OCI-LY1 (cell line): Measurements from ENCODE around the gene SCAPER.

Experiments
- H2AFZ ChIP-seq: fragments of 200-600 bp; sonication (generic), shearing (Covaris generic); 2 replicates; pipeline ENCODE4 v1.6.0; 2014; ENCODE audit warnings: antibody characterized with exemption, mild to moderate bottlenecking, low read length
- H3F3A ChIP-seq: fragments of 200-600 bp; sonication (generic), shearing (Covaris generic); 2 replicates; pipeline ENCODE4 v1.6.0; 2014; ENCODE audit warnings: mild to moderate bottlenecking, antibody characterized with exemption, low read length, moderate library complexity; ENCODE audit not compliant: insufficient read depth
- H3K27ac ChIP-seq: fragments of 200-600 bp; sonication (generic); 2 replicates; pipeline ENCODE4 v1.5.1; 2014; ENCODE audit warnings: low read length, mixed run types, mild to moderate bottlenecking, low read depth; ENCODE audit not compliant: poor library complexity, severe bottlenecking
- H3K27me3 ChIP-seq: fragments of 200-600 bp; sonication (generic); 2 replicates; pipeline ENCODE4 v1.6.0; 2014; ENCODE audit warnings: antibody characterized with exemption, mild to moderate bottlenecking, low read length, moderate library complexity; ENCODE audit not compliant: insufficient read depth
- H3K36me3 ChIP-seq: fragments of 200-600 bp; sonication (generic); 2 replicates; pipeline ENCODE4 v1.6.1; 2014; ENCODE audit warnings: mild to moderate bottlenecking, antibody characterized with exemption, low read length, moderate library complexity, mixed read lengths; ENCODE audit not compliant: insufficient read depth
- H3K4me1 ChIP-seq: fragments of 200-600 bp; sonication (generic); 2 replicates; pipeline ENCODE4 v1.5.1; 2014; ENCODE audit warnings: mild to moderate bottlenecking, low read length, moderate library complexity; ENCODE audit not compliant: insufficient read depth, severe bottlenecking
- H3K4me2 ChIP-seq: fragments of 200-600 bp; sonication (generic), shearing (Covaris generic); 2 replicates; pipeline ENCODE4 v1.6.1; 2014; ENCODE audit warnings: low read length
- H3K4me3 ChIP-seq: fragments of 200-600 bp; sonication (generic); 2 replicates; pipeline ENCODE4 v1.5.1; 2014; ENCODE audit warnings: low read length, low read depth, mild to moderate bottlenecking, mixed read lengths; ENCODE audit not compliant: poor library complexity, severe bottlenecking
- H3K79me2 ChIP-seq: fragments of 200-600 bp; shearing (Covaris generic); 2 replicates; pipeline ENCODE4 v1.6.1; 2016; ENCODE audit warnings: mixed run types, low read length, mixed read lengths; ENCODE audit not compliant: insufficient read depth
- H3K9ac ChIP-seq: fragments of 200-600 bp; sonication (generic), shearing (Covaris generic); 2 replicates; pipeline ENCODE4 v1.6.1; 2014; ENCODE audit warnings: mild to moderate bottlenecking, low read length, mixed read lengths
- H3K9me2 ChIP-seq: fragments of 200-600 bp; sonication (generic), shearing (Covaris generic); 2 replicates; pipeline ENCODE4 v1.6.1; 2014; ENCODE audit warnings: low read depth, mild to moderate bottlenecking, low read length, mixed read lengths
- H3K9me3 ChIP-seq: fragments of 200-600 bp; shearing (Covaris generic); 2 replicates; pipeline ENCODE4 v1.6.1; 2014; ENCODE audit warnings: low read length, mixed read lengths
- H4K20me1 ChIP-seq: fragments of 200-600 bp; sonication (generic), shearing (Covaris generic); 2 replicates; pipeline ENCODE4 v1.6.0; 2016; ENCODE audit warnings: mild to moderate bottlenecking, low read length; ENCODE audit not compliant: insufficient read depth
- EZH2 ChIP-seq: fragments of 200-600 bp; sonication (generic), shearing (Covaris generic); IDR thresholded peaks from 2 replicates; pipeline ENCODE4 v1.8.0; 2017; ENCODE audit warnings: borderline replicate concordance, mixed run types, mild to moderate bottlenecking, antibody characterized with exemption, low read length, moderate library complexity, mixed read lengths
- TF ChIP-seq, protein P1 (sequence below): fragments of 200-600 bp; sonication (generic), shearing (Covaris generic); IDR thresholded peaks from 2 replicates; pipeline ENCODE4 v1.5.1; 2017; ENCODE audit warnings: mild to moderate bottlenecking, antibody characterized with exemption, low read length, moderate library complexity, mixed read lengths

SCAPER gene

DNA sequence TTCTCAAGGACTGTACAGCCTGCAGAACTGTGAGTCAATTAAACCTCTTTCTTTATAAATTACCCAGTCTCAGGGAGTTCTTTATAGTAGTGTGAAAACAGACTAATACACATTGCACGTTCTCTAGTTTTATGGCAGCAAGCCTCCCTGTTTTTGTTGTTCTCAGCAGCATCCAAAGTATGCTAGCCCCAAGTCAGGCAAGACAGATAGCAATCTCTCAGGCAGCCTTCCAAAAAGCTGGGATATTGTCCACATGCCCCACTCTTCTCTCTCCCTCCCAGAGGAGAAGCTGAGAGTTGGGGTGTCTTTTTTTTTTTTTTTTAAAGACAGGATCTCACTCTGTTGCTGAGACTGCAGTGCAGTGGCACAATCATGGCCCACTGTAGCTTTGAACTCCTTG lies 438.0 kb downstream of the SCAPER start:
- H3K9me3 ChIP-seq, result no peaks in the 10 kb centered on the region
- no peak overlapping the region for H3K9ac ChIP-seq
- H4K20me1 ChIP-seq, result no peaks in the 10 kb centered on the region
- TF ChIP-seq, protein P1, sequence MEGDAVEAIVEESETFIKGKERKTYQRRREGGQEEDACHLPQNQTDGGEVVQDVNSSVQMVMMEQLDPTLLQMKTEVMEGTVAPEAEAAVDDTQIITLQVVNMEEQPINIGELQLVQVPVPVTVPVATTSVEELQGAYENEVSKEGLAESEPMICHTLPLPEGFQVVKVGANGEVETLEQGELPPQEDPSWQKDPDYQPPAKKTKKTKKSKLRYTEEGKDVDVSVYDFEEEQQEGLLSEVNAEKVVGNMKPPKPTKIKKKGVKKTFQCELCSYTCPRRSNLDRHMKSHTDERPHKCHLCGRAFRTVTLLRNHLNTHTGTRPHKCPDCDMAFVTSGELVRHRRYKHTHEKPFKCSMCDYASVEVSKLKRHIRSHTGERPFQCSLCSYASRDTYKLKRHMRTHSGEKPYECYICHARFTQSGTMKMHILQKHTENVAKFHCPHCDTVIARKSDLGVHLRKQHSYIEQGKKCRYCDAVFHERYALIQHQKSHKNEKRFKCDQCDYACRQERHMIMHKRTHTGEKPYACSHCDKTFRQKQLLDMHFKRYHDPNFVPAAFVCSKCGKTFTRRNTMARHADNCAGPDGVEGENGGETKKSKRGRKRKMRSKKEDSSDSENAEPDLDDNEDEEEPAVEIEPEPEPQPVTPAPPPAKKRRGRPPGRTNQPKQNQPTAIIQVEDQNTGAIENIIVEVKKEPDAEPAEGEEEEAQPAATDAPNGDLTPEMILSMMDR, result no peak
- no peak for TF ChIP-seq EZH2
- no peak overlapping the region for H3K4me3 ChIP-seq
- no peak overlapping the region for H2AFZ ChIP-seq
- no peaks in the 10 kb centered on the region for H3K4me1 ChIP-seq
- H3K79me2 ChIP-seq, result no peaks in the 10 kb centered on the region
- H3K36me3 ChIP-seq, result no peaks in the 10 kb centered on the region
- H3K27me3 ChIP-seq, result no peaks in the 10 kb centered on the region
- no peak overlapping the region for H3K4me2 ChIP-seq
- no peaks in the 10 kb centered on the region for H3K9me2 ChIP-seq
- H3F3A ChIP-seq, result no peaks in the 10 kb centered on the region
- H3K27ac ChIP-seq, result no peak overlapping the region

DNA sequence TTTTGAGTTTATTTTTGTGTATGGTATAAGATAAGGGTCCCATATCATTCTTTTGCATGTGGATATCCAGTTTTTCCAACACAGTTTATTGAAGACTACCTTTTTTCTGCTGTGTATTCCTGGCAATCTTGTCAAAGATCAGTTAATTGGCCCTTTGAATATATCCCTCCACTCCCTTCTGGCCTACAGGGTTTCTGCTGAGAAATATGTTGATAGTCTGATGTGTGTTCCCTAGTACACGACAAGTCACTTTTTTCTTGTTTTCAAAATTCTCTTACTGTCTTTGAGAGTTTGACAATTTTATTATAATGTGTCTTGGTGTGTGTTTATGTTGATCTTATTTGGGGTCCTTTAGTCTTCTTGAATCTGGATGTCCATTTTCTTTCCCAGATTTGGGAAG lies 439.4 kb downstream of the SCAPER start:
- no peaks in the 10 kb centered on the region for H3F3A ChIP-seq
- H3K4me3 ChIP-seq, result no peak overlapping the region
- H3K9me3 ChIP-seq, result no peaks in the 10 kb centered on the region
- no peaks in the 10 kb centered on the region for H3K4me1 ChIP-seq
- no peak overlapping the region for H3K4me2 ChIP-seq
- H3K27ac ChIP-seq, result no peak overlapping the region
- H3K79me2 ChIP-seq, result no peaks in the 10 kb centered on the region
- no peak overlapping the region for H2AFZ ChIP-seq
- no peaks in the 10 kb centered on the region for H3K27me3 ChIP-seq
- H3K36me3 ChIP-seq, result no peaks in the 10 kb centered on the region
- H4K20me1 ChIP-seq, result no peaks in the 10 kb centered on the region
- no peaks in the 10 kb centered on the region for H3K9me2 ChIP-seq
- no peak overlapping the region for H3K9ac ChIP-seq
- no peak for TF ChIP-seq EZH2
- TF ChIP-seq, protein P1, result no peak

DNA sequence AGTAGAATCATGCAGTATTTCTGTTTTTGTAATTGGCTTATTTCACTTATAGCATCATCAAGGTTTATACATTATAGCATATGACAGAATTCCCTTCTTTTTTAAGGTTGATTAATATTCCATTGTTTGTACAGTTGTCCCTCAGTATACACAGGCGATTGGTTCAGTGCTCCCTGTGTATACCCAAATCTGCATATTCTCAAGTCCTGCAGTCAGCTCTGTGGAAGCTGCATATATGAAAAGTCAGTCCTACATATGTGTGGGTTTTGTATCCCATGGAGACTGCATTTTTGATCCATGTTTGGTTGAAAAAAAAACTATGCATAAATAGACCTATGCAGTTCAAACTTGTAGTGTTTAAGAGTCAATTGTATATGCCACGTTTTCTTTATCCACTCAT lies 440.9 kb downstream of the SCAPER start:
- H3K36me3 ChIP-seq, result no peaks in the 10 kb centered on the region
- no peak overlapping the region for H3K4me3 ChIP-seq
- H3K9me2 ChIP-seq, result no peaks in the 10 kb centered on the region
- no peak overlapping the region for H3K9ac ChIP-seq
- H3K27ac ChIP-seq, result no peak overlapping the region
- H3K4me2 ChIP-seq, result no peak overlapping the region
- no peaks in the 10 kb centered on the region for H4K20me1 ChIP-seq
- H2AFZ ChIP-seq, result no peak overlapping the region
- no peaks in the 10 kb centered on the region for H3K9me3 ChIP-seq
- H3F3A ChIP-seq, result no peaks in the 10 kb centered on the region
- no peaks in the 10 kb centered on the region for H3K4me1 ChIP-seq
- H3K79me2 ChIP-seq, result no peaks in the 10 kb centered on the region
- TF ChIP-seq EZH2, result no peak
- TF ChIP-seq, protein P1, result no peak
- H3K27me3 ChIP-seq, result no peaks in the 10 kb centered on the region
